ENCODE measurements around the gene FBXL13. TPM values are rescaled to one million over a fixed set of nuclear protein-coding genes. Genes with fewer than 3 reads are reported as not detected.

Gene FBXL13
- total and polyA plus RNA-seq, 7 experiments from 2014 or later = 0.44 to 1.9 (median 1.1) TPM; not detected in 1

DNA sequence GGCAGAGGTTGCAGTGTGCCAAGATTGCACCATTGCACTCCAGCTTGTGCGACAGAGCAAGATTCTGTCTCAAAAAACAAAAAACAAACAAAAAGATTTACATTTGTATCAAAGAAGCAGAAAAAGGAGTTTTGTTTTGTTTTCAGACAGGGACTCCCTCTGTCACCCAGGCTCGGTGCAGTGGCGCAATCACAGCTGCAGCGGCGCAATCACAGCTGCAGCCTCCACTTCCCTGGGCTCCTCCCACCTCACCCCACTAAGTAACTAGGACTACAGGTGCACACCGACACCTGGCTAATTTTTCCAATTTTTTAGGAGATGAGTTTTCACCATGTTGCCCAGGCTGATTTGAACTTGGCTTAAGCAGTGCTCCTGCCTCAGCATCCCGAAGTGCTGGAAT is 2.2 kb upstream of the FBXL13 start:
- Mint-ChIP-seq H3K9me3 (no peaks in the 10 kb centered on the region), H3K36me3 (peaks cover 0 to 14% (median 5%) of the 10 kb centered on the region in 5 donors), H3K4me1 (peaks cover 23 to 65% (median 55%) of the 10 kb centered on the region in 7 donors), H3K4me3 (peak overlapping the region in 7 of 10 donors; percentile 10 to 100 (median 95)), H3K27me3 (peaks cover 0 to 2% (median 0%) of the 10 kb centered on the region in 5 donors), H3K27ac (peak overlapping the region in 2 of 9 donors; percentile 24 to 39)
- intact Hi-C loops (cut with micrococcal nuclease) = loop anchor here (5.0 to 10.0 kb wide), 4 partner anchors 206 to 1832 kb away; partner anchors contain the start of genes ORC5 (in 2 of the 2), FIS1 (in 1 of the 2) and PMPCB (in 1 of the 2)
- H3K4me3 ChIP-seq (ENCODE audit: low read length) = no peak overlapping the region
- ChIA-PET POLR2A (no interaction called here), CTCF (no interaction called here)
- H3K9me3 ChIP-seq (ENCODE audit: control insufficient read depth in 2 of 3, low read length in 3 of 3) = no peaks in the 10 kb centered on the region
- H3K27ac ChIP-seq (ENCODE audit: low read depth, low read length) = no peak overlapping the region
- ATAC-seq (no peak), DNase-seq (no peak)
- H3K4me1 ChIP-seq (ENCODE audit: control insufficient read depth in 2 of 2, insufficient read depth in 2 of 2, low read length in 2 of 2) = peaks cover 14 to 18% of the 10 kb centered on the region in 2 donors
- H3K36me3 ChIP-seq (ENCODE audit: control insufficient read depth in 2 of 3, insufficient read depth in 3 of 3, low read length in 3 of 3) = peaks cover 0 to 5% (median 0%) of the 10 kb centered on the region in 3 experiments
- H3K27me3 ChIP-seq (ENCODE audit: control insufficient read depth in 2 of 2, insufficient read depth in 2 of 2, low read length in 2 of 2) = no peaks in the 10 kb centered on the region

DNA sequence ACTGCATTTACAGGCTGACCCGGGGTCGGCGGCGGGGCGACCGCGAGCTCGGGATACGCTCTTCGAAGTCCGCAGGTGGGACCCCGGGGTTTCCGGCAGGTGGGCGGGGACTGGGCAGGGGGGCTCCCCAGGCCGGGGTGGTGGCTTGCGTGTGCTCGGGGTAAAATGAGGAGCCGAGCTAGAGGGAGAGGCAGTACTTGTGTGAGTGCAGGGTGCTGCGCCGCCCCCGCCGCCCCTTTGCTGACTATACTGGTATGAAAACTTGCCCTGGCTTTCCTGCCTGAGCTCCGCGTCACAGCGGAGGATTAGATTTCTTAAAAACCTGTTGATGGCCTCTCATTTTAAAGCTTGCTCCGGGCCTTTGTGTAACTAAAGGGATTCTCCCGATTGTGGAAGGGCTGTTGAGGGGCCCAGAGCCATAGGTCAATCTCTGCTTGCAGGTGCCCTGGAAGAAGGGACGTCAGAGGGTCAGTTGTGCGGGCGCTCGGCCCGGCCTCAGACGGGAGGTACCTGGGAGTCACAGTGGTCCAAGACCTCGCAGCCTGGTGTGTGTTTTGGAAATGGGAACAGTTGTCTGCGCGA is 832 bp upstream of the FBXL13 start:
- CTCF ChIA-PET = interaction anchor here (0.6 to 2.0 kb wide), 3 partner anchors 13 to 74 kb away, joined by 3 to 9 read pairs (median 3); partner anchors contain the start of gene NAPEPLD
- H3K4me1 Mint-ChIP-seq = peaks cover 23 to 57% (median 51%) of the 10 kb centered on the region in 7 donors
- H3K4me3 Mint-ChIP-seq = peak overlapping the region; percentile 93 to 100 (median 97)
- intact Hi-C loops (cut with micrococcal nuclease) = loop anchor here (1.0 to 10.0 kb wide), 10 partner anchors 207 to 1937 kb away; partner anchors contain the start of genes DNAJC2 (in 2 of the 2), FAM185A (in 2 of the 2), ORC5 (in 2 of the 2) and FIS1 (in 1 of the 2)
- peak overlapping the region; percentile 77 for H3K4me3 ChIP-seq (ENCODE audit: low read length)
- H3K27me3 Mint-ChIP-seq = peaks cover 0 to 2% (median 0%) of the 10 kb centered on the region in 5 donors
- peak; percentile 64 for ATAC-seq
- H3K36me3 ChIP-seq (ENCODE audit: control insufficient read depth in 2 of 3, insufficient read depth in 3 of 3, low read length in 3 of 3) = peaks cover 0 to 5% (median 0%) of the 10 kb centered on the region in 3 experiments
- peak overlapping the region; percentile 81 for H3K27ac ChIP-seq (ENCODE audit: low read depth, low read length)
- POLR2A ChIA-PET = interaction anchor here (0.8 to 2.1 kb wide), 10 partner anchors 9 to 327 kb away, joined by 3 to 16 read pairs (median 5); partner anchors contain the start of genes DNAJC2, FAM185A, NAPEPLD and PSMC2
- H3K27ac Mint-ChIP-seq = peak overlapping the region; percentile 85 to 97 (median 93)
- H3K27me3 ChIP-seq (ENCODE audit: control insufficient read depth in 2 of 2, insufficient read depth in 2 of 2, low read length in 2 of 2) = no peaks in the 10 kb centered on the region
- H3K9me3 Mint-ChIP-seq = no peaks in the 10 kb centered on the region
- peaks cover 0 to 14% (median 5%) of the 10 kb centered on the region in 5 donors for H3K36me3 Mint-ChIP-seq
- H3K9me3 ChIP-seq (ENCODE audit: control insufficient read depth in 2 of 3, low read length in 3 of 3) = no peaks in the 10 kb centered on the region
- peaks cover 14 to 18% of the 10 kb centered on the region in 2 donors for H3K4me1 ChIP-seq (ENCODE audit: control insufficient read depth in 2 of 2, insufficient read depth in 2 of 2, low read length in 2 of 2)
- DNase-seq = peak in 7 of 9 donors; percentile 57 to 78 (median 69)

GRCh38 chr7:103073989-103074518 is 542 bp downstream of the FBXL13 start:
- intact Hi-C loops (cut with micrococcal nuclease) = loop anchor here (1.0 to 10.0 kb wide), 6 partner anchors 75 to 1939 kb away; partner anchors contain the start of genes NAPEPLD (in 2 of the 2), ORC5 (in 2 of the 2), DNAJC2 (in 1 of the 2) and FIS1 (in 1 of the 2)
- POLR2A ChIA-PET = interaction anchor here (0.7 to 2.1 kb wide), 3 partner anchors 13 to 75 kb away, joined by 3 to 16 read pairs (median 3); partner anchors contain the start of gene NAPEPLD
- Mint-ChIP-seq H3K9me3 (no peaks in the 10 kb centered on the region), H3K27ac (peak overlapping the region; percentile 76 to 98 (median 93)), H3K36me3 (peaks cover 0 to 7% (median 3%) of the 10 kb centered on the region in 5 donors), H3K27me3 (peaks cover 0 to 2% (median 0%) of the 10 kb centered on the region in 5 donors), H3K4me1 (peaks cover 20 to 46% (median 41%) of the 10 kb centered on the region in 7 donors), H3K4me3 (peak overlapping the region; percentile 91 to 100 (median 94))
- Histone ChIP-seq H3K4me3 (ENCODE audit: low read length) (peak overlapping the region; percentile 77), H3K36me3 (ENCODE audit: control insufficient read depth in 2 of 3, insufficient read depth in 3 of 3, low read length in 3 of 3) (peaks cover 0 to 2% (median 0%) of the 10 kb centered on the region in 3 experiments), H3K9me3 (ENCODE audit: control insufficient read depth in 2 of 3, low read length in 3 of 3) (no peaks in the 10 kb centered on the region), H3K27ac (ENCODE audit: low read depth, low read length) (peak overlapping the region; percentile 81), H3K4me1 (ENCODE audit: control insufficient read depth in 2 of 2, insufficient read depth in 2 of 2, low read length in 2 of 2) (peaks cover 14 to 18% of the 10 kb centered on the region in 2 donors), H3K27me3 (ENCODE audit: control insufficient read depth in 2 of 2, insufficient read depth in 2 of 2, low read length in 2 of 2) (no peaks in the 10 kb centered on the region)
- CTCF ChIA-PET = interaction anchor here (2.0 kb wide), 1 partner anchor 12 kb away, joined by 9 read pairs; no protein-coding TSS in a partner anchor
- DNase-seq (peak in 1 of 9 donors; percentile 15), ATAC-seq (no peak)

DNA sequence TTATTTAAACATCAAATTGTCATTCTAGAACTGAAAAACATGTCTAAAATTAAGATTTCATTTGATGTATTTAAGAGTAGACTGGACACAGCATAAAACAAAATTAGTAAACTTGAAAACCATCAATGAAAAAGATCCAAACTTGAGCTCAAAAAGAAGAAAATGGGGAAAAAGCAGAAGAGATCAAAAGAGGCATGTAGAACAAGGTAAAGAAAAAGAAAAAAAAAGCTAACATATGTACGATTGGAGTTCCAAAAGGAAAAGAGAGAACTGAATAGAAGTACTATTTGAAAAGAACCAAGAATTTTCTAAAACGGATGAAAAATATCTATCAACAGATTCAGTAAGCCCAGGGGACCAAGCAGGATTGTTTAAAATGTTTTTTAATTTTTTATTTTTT is 3.6 kb downstream of the FBXL13 start:
- Histone ChIP-seq H3K4me1 (ENCODE audit: control insufficient read depth in 2 of 2, insufficient read depth in 2 of 2, low read length in 2 of 2) (peaks cover 8 to 9% of the 10 kb centered on the region in 2 donors), H3K27me3 (ENCODE audit: control insufficient read depth in 2 of 2, insufficient read depth in 2 of 2, low read length in 2 of 2) (no peaks in the 10 kb centered on the region), H3K9me3 (ENCODE audit: control insufficient read depth in 2 of 3, low read length in 3 of 3) (no peaks in the 10 kb centered on the region), H3K4me3 (ENCODE audit: low read length) (no peak overlapping the region), H3K36me3 (ENCODE audit: control insufficient read depth in 2 of 3, insufficient read depth in 3 of 3, low read length in 3 of 3) (no peaks in the 10 kb centered on the region), H3K27ac (ENCODE audit: low read depth, low read length) (no peak overlapping the region)
- intact Hi-C loops (cut with micrococcal nuclease) = loop anchor here (10.0 kb wide), 2 partner anchors 1134 to 1826 kb away; partner anchors contain the start of genes ORC5 (in 2 of the 2) and FIS1 (in 1 of the 2)
- H3K27me3 Mint-ChIP-seq = peaks cover 0 to 10% (median 0%) of the 10 kb centered on the region in 5 donors
- ChIA-PET CTCF (no interaction called here), POLR2A (interaction anchor here (1.1 to 1.3 kb wide), 2 partner anchors 8 to 22 kb away, joined by 3 to 6 read pairs; no protein-coding TSS in a partner anchor)
- peaks cover 9 to 20% (median 18%) of the 10 kb centered on the region in 7 donors for H3K4me1 Mint-ChIP-seq
- H3K9me3 Mint-ChIP-seq = no peaks in the 10 kb centered on the region
- DNase-seq (no peak), ATAC-seq (no peak)
- H3K27ac Mint-ChIP-seq = no peak overlapping the region
- H3K36me3 Mint-ChIP-seq = peaks cover 0 to 9% (median 0%) of the 10 kb centered on the region in 5 donors
- H3K4me3 Mint-ChIP-seq = no peak overlapping the region

DNA sequence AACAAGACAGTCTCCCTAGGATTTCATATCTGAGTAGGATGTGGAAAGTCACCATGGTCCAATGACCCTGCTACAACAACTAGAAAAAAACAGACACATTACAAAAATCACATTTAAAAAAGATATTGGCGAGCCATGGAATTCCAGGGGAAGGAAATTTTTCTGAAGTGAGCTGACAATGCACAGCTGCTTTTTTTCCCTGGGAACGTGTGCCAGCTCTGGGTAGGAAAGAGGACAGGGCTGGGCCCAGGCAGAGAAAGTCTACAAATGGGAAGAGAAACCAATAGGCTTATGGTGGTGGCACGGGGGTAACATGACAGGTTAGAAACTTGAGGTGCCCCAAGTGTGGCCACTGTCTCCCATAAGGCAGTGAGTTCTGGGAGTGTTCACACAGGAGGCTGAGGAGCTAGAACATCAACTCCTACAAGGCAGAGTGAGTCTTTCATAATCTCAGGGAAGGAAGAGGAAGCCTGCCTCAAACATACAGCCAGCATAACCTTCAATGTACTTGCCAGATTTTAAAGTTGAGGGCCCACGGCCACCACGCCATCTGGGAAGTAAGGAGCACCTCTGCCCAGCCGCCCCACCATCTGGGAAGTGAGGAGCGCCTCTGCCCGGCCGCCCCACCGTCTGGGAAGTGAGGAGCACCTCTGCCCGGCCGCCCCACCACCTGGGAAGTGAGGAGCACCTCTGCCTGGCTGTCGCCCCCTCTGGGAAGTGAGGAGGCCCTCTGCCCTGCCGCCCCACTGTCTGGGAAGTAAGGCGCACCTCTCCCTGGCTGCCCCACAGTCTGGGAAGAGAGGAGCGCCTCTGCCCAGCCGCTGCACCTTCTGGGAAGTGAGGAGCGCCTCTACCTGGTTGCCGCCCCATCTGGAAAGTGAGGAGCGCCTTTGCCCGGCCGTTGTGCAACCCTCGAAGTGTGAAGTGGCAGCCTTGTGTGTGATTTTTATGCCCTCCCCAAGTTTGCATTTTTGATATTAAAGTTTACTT is 5.9 kb downstream of the FBXL13 start:
- Mint-ChIP-seq H3K27me3 (peaks cover 0 to 17% (median 0%) of the 10 kb centered on the region in 5 donors), H3K9me3 (no peaks in the 10 kb centered on the region), H3K36me3 (peaks cover 0 to 9% (median 0%) of the 10 kb centered on the region in 5 donors), H3K4me1 (peaks cover under 1 to 2% (median 1%) of the 10 kb centered on the region in 7 donors), H3K27ac (no peak overlapping the region), H3K4me3 (no peak overlapping the region)
- DNase-seq (no peak), ATAC-seq (no peak)
- Histone ChIP-seq H3K4me3 (ENCODE audit: low read length) (no peak overlapping the region), H3K27ac (ENCODE audit: low read depth, low read length) (no peak overlapping the region), H3K9me3 (ENCODE audit: control insufficient read depth in 2 of 3, low read length in 3 of 3) (no peaks in the 10 kb centered on the region), H3K4me1 (ENCODE audit: control insufficient read depth in 2 of 2, insufficient read depth in 2 of 2, low read length in 2 of 2) (no peaks in the 10 kb centered on the region), H3K27me3 (ENCODE audit: control insufficient read depth in 2 of 2, insufficient read depth in 2 of 2, low read length in 2 of 2) (no peaks in the 10 kb centered on the region), H3K36me3 (ENCODE audit: control insufficient read depth in 2 of 3, insufficient read depth in 3 of 3, low read length in 3 of 3) (no peaks in the 10 kb centered on the region)
- POLR2A ChIA-PET = no interaction called here
- CTCF ChIA-PET = no interaction called here
- intact Hi-C loops (cut with micrococcal nuclease) = no loop called here
